Endothelial cell of umbilical vein (primary cell): ENCODE results near the gene PPM1H. TPM values are rescaled to one million over a fixed set of nuclear protein-coding genes. Genes with fewer than 3 reads are reported as not detected.

Experiments used
- BruUV-seq: library from RNA; stranded (reverse); fragments of 400-500 nt; replicated peaks from 2 replicates; lab custom pipeline; 2021; lab: Mats Ljungman, UMichigan
- CTCF ChIA-PET: fragments of 300-600, 350-600 bp; sonication (Branson Sonifier 250); formaldehyde crosslinking; loops from one replicate; lab custom pipeline; 2021; ENCODE audit warnings: antibody characterized with exemption, inconsistent platforms; lab: Charles Lee
- POLR2A ChIA-PET: fragments of 300-600, 350-600 bp; sonication (Branson Sonifier 250); formaldehyde crosslinking; loops from one replicate; lab custom pipeline; 2021; ENCODE audit warnings: antibody characterized with exemption, inconsistent platforms; lab: Charles Lee
- DNase-seq: peaks from one replicate; pipeline ENCODE4 v3.0.0-alpha.2; 2011; ENCODE audit warnings: low read depth, low spot score
- FAIRE-seq: peaks from 2 replicates; lab custom pipeline; 2011; peaks lifted over from hg19 to GRCh38; lab: Jason Lieb, UNC
- H2AFZ ChIP-seq: 2 replicates; pipeline ENCODE4 v1.6.0; 2012; ENCODE audit warnings: low read depth, low read length, control low read depth, inconsistent platforms
- H3K27ac ChIP-seq: 2 replicates; pipeline ENCODE4 v1.5.1; 2011; ENCODE audit warnings: low read depth, mild to moderate bottlenecking, control low read depth, low read length, moderate library complexity; ENCODE audit not compliant: insufficient read depth
- H3K27me3 ChIP-seq, 2 experiments: 2 replicates each; pipeline versions ENCODE4 v1.6.0 to v1.6.1; 2011; ENCODE audit warnings: low read length in 2 of 2, mixed read lengths in 1 of 2; ENCODE audit not compliant: control insufficient read depth in 2 of 2, insufficient read depth in 2 of 2
- H3K36me3 ChIP-seq, 2 experiments: 2 replicates in 1 of 2; 3 replicates in 1 of 2; pipeline ENCODE4 v1.5.1; 2011; ENCODE audit warnings: low read length in 2 of 2, mild to moderate bottlenecking in 1 of 2, moderate library complexity in 1 of 2; ENCODE audit not compliant: control insufficient read depth in 2 of 2, insufficient read depth in 2 of 2; ENCODE audit errors: extremely low read depth in 1 of 2
- H3K4me1 ChIP-seq: 3 replicates; pipeline ENCODE4 v1.5.1; 2011; ENCODE audit warnings: mild to moderate bottlenecking, low read length; ENCODE audit not compliant: control insufficient read depth, insufficient read depth; ENCODE audit errors: extremely low read depth
- H3K4me2 ChIP-seq: 2 replicates; pipeline ENCODE4 v1.6.1; 2011; ENCODE audit warnings: low read length, control low read depth, mixed read lengths; ENCODE audit not compliant: insufficient read depth
- H3K4me3 ChIP-seq, 3 experiments: fragments of 200-600 bp in 1 of 3; sonication (generic), shearing (Covaris generic) in 1 of 3; replicated peaks in 1 of 3; 2 replicates each; pipeline ENCODE4 v1.5.1; 2011 to 2016; ENCODE audit warnings: control low read depth in 3 of 3, low read length in 3 of 3, mild to moderate bottlenecking in 2 of 3, inconsistent platforms in 1 of 3, low read depth in 1 of 3, moderate library complexity in 1 of 3; ENCODE audit not compliant: insufficient read depth in 1 of 3
- H3K79me2 ChIP-seq: 2 replicates; pipeline ENCODE4 v1.6.0; 2012; ENCODE audit warnings: low read length, inconsistent platforms; ENCODE audit not compliant: control insufficient read depth, insufficient read depth
- H3K9ac ChIP-seq: replicated peaks from 2 replicates; pipeline ENCODE3; 2011; ENCODE audit warnings: low read length, control low read depth; ENCODE audit not compliant: insufficient read depth; ENCODE audit errors: extremely low read depth
- H3K9me1 ChIP-seq: replicated peaks from 3 replicates; pipeline ENCODE4 v1.6.0; 2011; ENCODE audit warnings: mild to moderate bottlenecking, low read length; ENCODE audit not compliant: control insufficient read depth, insufficient read depth; ENCODE audit errors: extremely low read depth
- H3K9me3 ChIP-seq: replicated peaks from 2 replicates; pipeline ENCODE4 v1.5.1; 2012; ENCODE audit warnings: low read length, inconsistent platforms; ENCODE audit not compliant: control insufficient read depth, insufficient read depth
- H4K20me1 ChIP-seq: replicated peaks from 2 replicates; pipeline ENCODE3; 2011; ENCODE audit warnings: mild to moderate bottlenecking, low read length; ENCODE audit not compliant: control insufficient read depth, insufficient read depth; ENCODE audit errors: extremely low read depth
- EZH2 ChIP-seq: IDR thresholded peaks from 2 replicates; pipeline ENCODE4 v1.6.1; 2012; ENCODE audit warnings: borderline replicate concordance, low read depth, mild to moderate bottlenecking, moderate library complexity, low read length, inconsistent platforms; ENCODE audit not compliant: severe bottlenecking
- FOS ChIP-seq: IDR thresholded peaks from 2 replicates; pipeline ENCODE4 v1.6.1; 2011; ENCODE audit warnings: mild to moderate bottlenecking, low read length, moderate library complexity, borderline replicate concordance; ENCODE audit not compliant: insufficient read depth
- MAX ChIP-seq: IDR thresholded peaks from 2 replicates; pipeline ENCODE4 v1.6.1; 2011; ENCODE audit not compliant: insufficient read depth, insufficient read length
- POLR2A ChIP-seq: IDR thresholded peaks from 2 replicates; pipeline ENCODE4 v1.6.1; 2012; ENCODE audit warnings: low read depth, mild to moderate bottlenecking, control low read depth, low read length
- POLR2AphosphoS5 ChIP-seq: IDR thresholded peaks from 2 replicates; pipeline ENCODE4 v1.6.1; 2012; ENCODE audit warnings: low read depth, mild to moderate bottlenecking, control low read depth, low read length, moderate library complexity; ENCODE audit not compliant: insufficient read depth
- dilution Hi-C: fragments of 300-500 bp; cut with MboI; formaldehyde crosslinking; loops from one replicate; pipeline ENCODE4 v1.15.0; 2019; ENCODE audit warnings: low sequenced_read_pairs; ENCODE audit not compliant: extremely low pct_ligation_motif_present
- intact Hi-C: fragments of 100-400 bp; cut with micrococcal nuclease; formaldehyde crosslinking; loops from one replicate; pipeline ENCODE4 v1.10.0; 2022
- polyA plus RNA-seq, 4 experiments: library from polyadenylated mRNA; depleted of rRNA in 3 of 4; stranded (reverse) in 3 of 4; unstranded in 1 of 4; fragments of >200 nt; gene quantifications; 2 replicates each; pipeline versions ENCODE4 v1.2.1 to v1.2.3, GENCODE V29; 2011 to 2012; ENCODE audit warnings: missing spikeins in 1 of 4
- total RNA-seq: library from RNA; stranded (reverse); gene quantifications from 2 replicates; pipeline ENCODE4 v1.2.3, GENCODE V29; 2021

PPM1H gene
- total and polyA plus RNA-seq, 2 donors (not counting 3 experiments of a cell fraction or from before 2014, with no cell fraction given), result 1.0 to 7.2 TPM

GRCh38 chr12:62801796-62802195 is 133.2 kb downstream of the PPM1H start:
- no peak overlapping the region for H3K27ac ChIP-seq
- no peak overlapping the region for H3K4me3 ChIP-seq
- dilution Hi-C loops, result no loop called here
- H3K36me3 ChIP-seq, result no peaks in the 10 kb centered on the region
- no peaks in the 10 kb centered on the region for H3K27me3 ChIP-seq
- no peaks in the 10 kb centered on the region for H4K20me1 ChIP-seq
- H3K4me2 ChIP-seq, result no peak overlapping the region
- DNase-seq, result no peak
- POLR2A ChIA-PET, result no interaction called here
- H3K4me1 ChIP-seq, result no peaks in the 10 kb centered on the region
- H3K9me3 ChIP-seq, result no peaks in the 10 kb centered on the region
- intact Hi-C loops, result no loop called here
- no peak overlapping the region for H3K9ac ChIP-seq
- CTCF ChIA-PET, result interaction anchor here (2.5 to 9.2 kb wide), 3 partner anchors 217 to 365 kb away, joined by 14 to 356 read pairs (median 258); no protein-coding TSS in a partner anchor
- no peak overlapping the region for H2AFZ ChIP-seq
- H3K79me2 ChIP-seq, result no peaks in the 10 kb centered on the region
- no peak for FAIRE-seq
- H3K9me1 ChIP-seq, result no peaks in the 10 kb centered on the region
- TF ChIP-seq FOS (no peak), EZH2 (no peak), MAX (no peak)
- BruUV-seq, result no TSS peak

- Histone ChIP-seq H2AFZ (no peak overlapping the region), H3K79me2 (no peaks in the 10 kb centered on the region), H3K4me2 (no peak overlapping the region), H3K4me1 (no peaks in the 10 kb centered on the region), H3K9me1 (no peaks in the 10 kb centered on the region), H3K36me3 (no peaks in the 10 kb centered on the region), H4K20me1 (no peaks in the 10 kb centered on the region), H3K4me3 (no peak overlapping the region), H3K27ac (no peak overlapping the region), H3K9me3 (no peaks in the 10 kb centered on the region), H3K27me3 (no peaks in the 10 kb centered on the region), H3K9ac (no peak overlapping the region)
- dilution Hi-C loops, result no loop called here
- no TSS peak for BruUV-seq
- intact Hi-C loops, result no loop called here
- FAIRE-seq (no peak), DNase-seq (no peak)
- POLR2A ChIA-PET, result no interaction called here
- CTCF ChIA-PET, result interaction anchor here (0.9 to 9.2 kb wide), 9 partner anchors 17 to 394 kb away, joined by 3 to 356 read pairs (median 4); no protein-coding TSS in a partner anchor
- TF ChIP-seq POLR2A (no peak), EZH2 (no peak), POLR2AphosphoS5 (no peak), FOS (no peak)
Measured at GRCh38 chr12:62800707-62801400, 134.1 kb downstream of the PPM1H start.
